C1 segment of cervical spinal cord (tissue), 14 donors: ENCODE results near the gene CCT6B.

ENCODE experiments used
- DNase-seq, 14 donors: peaks; one replicate each; lab custom pipeline; 2025; lab: John Stamatoyannopoulos, UW

The CCT6B gene

GRCh38 chr17:34886831-34887230, 74.4 kb downstream of the CCT6B start:
- no peak for DNase-seq

- DNase-seq, result no peak
Observed at GRCh38 chr17:34885076-34885475, 76.2 kb downstream of the CCT6B start.

GRCh38 chr17:34884597-34884996, 76.7 kb downstream of the CCT6B start:
- DNase-seq, result no peak

- no peak for DNase-seq
Observed at GRCh38 chr17:34883106-34884000, 77.9 kb downstream of the CCT6B start.

- DNase-seq, result no peak
Observed at GRCh38 chr17:34879146-34879545, 82.1 kb downstream of the CCT6B start.
